A549 (cell line): ENCODE measurements around the gene POU4F3. TPM values are rescaled to one million over a fixed set of nuclear protein-coding genes. Genes with fewer than 3 reads are reported as not detected.

Source experiments
- ATAC-seq, 2 experiments: fragments of 200-7000 bp in 1 of 2; fragments of >200 bp in 1 of 2; cut with Nextera tagmentation in 1 of 2; cut with Tn5 transposase in 1 of 2; 3 replicates each; pipeline versions ENCODE4 v1.8.0 to v1.9.1; 2018 to 2020; ENCODE audit warnings: mild to moderate bottlenecking in 1 of 2, moderate library complexity in 1 of 2
- CTCF ChIA-PET: fragments of 300-600 bp; sonication (Branson Sonifier 250); formaldehyde crosslinking; extraction: SDS; loops from one replicate; lab custom pipeline; 2021; ENCODE audit warnings: antibody characterized with exemption, inconsistent platforms; lab: Yijun Ruan, JAX
- POLR2A ChIA-PET: fragments of 350-600 bp; formaldehyde crosslinking; extraction: SDS; loops from one replicate; lab custom pipeline; 2021; ENCODE audit warnings: antibody characterized with exemption, inconsistent platforms; lab: Yijun Ruan, JAX
- DNase-seq, 2 experiments: peaks; one replicate each; pipeline versions ENCODE4 v3.0.0 to v3.0.0-alpha.2; 2011 to 2016; ENCODE audit warnings: low read depth in 1 of 2, low spot score in 1 of 2
- FAIRE-seq: peaks from 2 replicates; lab custom pipeline; 2011; peaks lifted over from hg19 to GRCh38; lab: Jason Lieb, UNC
- H3K27ac ChIP-seq, 2 experiments: fragments of >200 bp; sonication (Bioruptor Twin); formaldehyde crosslinking; 3 replicates each; pipeline ENCODE4 v1.5.1; 2016 to 2017
- H3K4me1 ChIP-seq: fragments of >200 bp; sonication (Bioruptor Twin); formaldehyde crosslinking; 3 replicates; pipeline ENCODE4 v1.6.1; 2016
- H3K4me2 ChIP-seq: fragments of >200 bp; sonication (Bioruptor Twin); formaldehyde crosslinking; 3 replicates; pipeline ENCODE4 v1.6.1; 2016
- H3K4me3 ChIP-seq: fragments of >200 bp; sonication (Bioruptor Twin); formaldehyde crosslinking; 3 replicates; pipeline ENCODE4 v1.5.1; 2016
- H3K9me3 ChIP-seq: fragments of >200 bp; sonication (Bioruptor Twin); formaldehyde crosslinking; 3 replicates; pipeline ENCODE4 v1.6.1; 2016
- BCL3 ChIP-seq: fragments of >200 bp; sonication (Bioruptor Twin); formaldehyde crosslinking; IDR thresholded peaks from 3 replicates; pipeline ENCODE4 v1.6.1; 2016
- E2F6 ChIP-seq: IDR thresholded peaks from 2 replicates; pipeline ENCODE4 v1.6.1; 2012; ENCODE audit warnings: low read depth, borderline replicate concordance
- EHF ChIP-seq: fragments of 250-450 bp; sonication (Bioruptor Pico); IDR thresholded peaks from 2 replicates; pipeline ENCODE4 v1.5.0; 2020; ENCODE audit warnings: mild to moderate bottlenecking
- EHMT2 ChIP-seq: fragments of 200-600 bp; sonication (generic); IDR thresholded peaks from 2 replicates; pipeline ENCODE4 v1.6.1; 2016; ENCODE audit warnings: antibody characterized with exemption, low read depth, mild to moderate bottlenecking, moderate library complexity
- EP300 ChIP-seq, 2 experiments: fragments of >200 bp; sonication (Bioruptor Twin); formaldehyde crosslinking; IDR thresholded peaks; 2 replicates in 1 of 2; 3 replicates in 1 of 2; pipeline ENCODE4 v1.6.1; 2016 to 2017
- FOSB ChIP-seq: fragments of 250-450 bp; sonication (Bioruptor Pico); IDR thresholded peaks from 2 replicates; pipeline ENCODE4 v1.5.0; 2020; ENCODE audit warnings: mild to moderate bottlenecking, moderate library complexity
- GATA3 ChIP-seq: IDR thresholded peaks from 2 replicates; pipeline ENCODE4 v1.6.1; 2012; ENCODE audit warnings: borderline replicate concordance
- HES2 ChIP-seq: fragments of >200 bp; sonication (Bioruptor Twin); formaldehyde crosslinking; IDR thresholded peaks from 2 replicates; pipeline ENCODE4 v1.6.1; 2016
- NPAS2 ChIP-seq: fragments of 250-450 bp; sonication (Bioruptor Pico); IDR thresholded peaks from 2 replicates; pipeline ENCODE4 v1.8.0; 2022; ENCODE audit warnings: mild to moderate bottlenecking, moderate library complexity, borderline replicate concordance
- NR3C1 ChIP-seq: fragments of >200 bp; sonication (Bioruptor Twin); formaldehyde crosslinking; IDR thresholded peaks from 3 replicates; pipeline ENCODE4 v1.6.1; 2017
- PBX3 ChIP-seq: IDR thresholded peaks from 2 replicates; pipeline ENCODE4 v1.6.1; 2012
- POLR2AphosphoS2 ChIP-seq: conservative IDR thresholded peaks from 2 replicates; pipeline ENCODE4 v1.6.1; 2012; ENCODE audit warnings: low read length, improper control_type of control experiment, inconsistent platforms
- RARB ChIP-seq: fragments of 250-450 bp; sonication (Bioruptor Pico); IDR thresholded peaks from 2 replicates; pipeline ENCODE4 v1.8.0; 2021; ENCODE audit warnings: mild to moderate bottlenecking, moderate library complexity
- REST ChIP-seq: fragments of 200-600 bp; sonication (generic); IDR thresholded peaks from 2 replicates; pipeline ENCODE4 v1.6.1; 2016; ENCODE audit warnings: antibody characterized with exemption, mild to moderate bottlenecking, moderate library complexity
- RFX5 ChIP-seq: fragments of 450-650 bp; IDR thresholded peaks from 2 replicates; pipeline ENCODE4 v1.7.1; 2014; ENCODE audit warnings: antibody characterized with exemption, mild to moderate bottlenecking, moderate library complexity
- TFCP2L1 ChIP-seq: fragments of 250-450 bp; sonication (Bioruptor Pico); IDR thresholded peaks from 2 replicates; pipeline ENCODE4 v1.5.0; 2021; ENCODE audit warnings: mild to moderate bottlenecking
- ZNF302 ChIP-seq: fragments of 250-450 bp; sonication (Bioruptor Pico); IDR thresholded peaks from 2 replicates; pipeline ENCODE4 v1.9.0; 2021; ENCODE audit warnings: inconsistent platforms, mild to moderate bottlenecking, moderate library complexity
- WGBS: methylation state at CpG from one replicate; pipeline ENCODE4 v1.1.6; 2017; ENCODE audit errors: missing lambda C conversion rate; 5-methylcytosine and 5-hydroxymethylcytosine counted together
- polyA plus RNA-seq, 4 experiments: library from polyadenylated mRNA; depleted of rRNA in 3 of 4; stranded (reverse); fragments of >200 nt; fragmentation: RNase III in 1 of 4; extraction: RNeasy Plus Mini Kit Qiagen cat#74134 plus additional on column Dnase treatment in 1 of 4; gene quantifications; 2 replicates in 3 of 4; 3 replicates in 1 of 4; pipeline ENCODE4 v1.2.3, GENCODE V29; 2011 to 2017
- TF ChIP-seq, protein P1 (sequence below): fragments of 250-450 bp; sonication (Bioruptor Pico); IDR thresholded peaks from 2 replicates; pipeline ENCODE4 v1.5.0; 2021; ENCODE audit warnings: mild to moderate bottlenecking, moderate library complexity, borderline replicate concordance

The POU4F3 gene
- polyA plus RNA-seq, 2 of the 4 experiments (the other 2 are of a cell fraction): 0.08 to 0.10 TPM

GRCh38 chr5:146341854-146342253, 3.2 kb downstream of the POU4F3 start:
- Histone ChIP-seq H3K4me3 (no peak overlapping the region), H3K4me1 (no peaks in the 10 kb centered on the region), H3K27ac (no peak overlapping the region), H3K9me3 (no peaks in the 10 kb centered on the region), H3K4me2 (no peak overlapping the region)
- POLR2A ChIA-PET: no interaction called here
- TF ChIP-seq E2F6: no peak
- no peak for TF ChIP-seq TFCP2L1 (CRISPR knock-in tag)
- TF ChIP-seq RFX5: no peak
- no peak for TF ChIP-seq BCL3
- TF ChIP-seq EHMT2: no peak
- TF ChIP-seq NR3C1: no peak
- no peak for TF ChIP-seq REST
- no peak for TF ChIP-seq EHF
- TF ChIP-seq ZNF302 (CRISPR knock-in tag): no peak
- no peak for TF ChIP-seq NPAS2 (CRISPR knock-in tag)
- TF ChIP-seq GATA3: no peak
- no peak for TF ChIP-seq POLR2AphosphoS2
- DNase-seq: no peak
- CTCF ChIA-PET: no interaction called here
- WGBS: 29% methylated on average over 6 of the region's 6 CpGs
- no peak for ATAC-seq
- no peak for FAIRE-seq

DNA sequence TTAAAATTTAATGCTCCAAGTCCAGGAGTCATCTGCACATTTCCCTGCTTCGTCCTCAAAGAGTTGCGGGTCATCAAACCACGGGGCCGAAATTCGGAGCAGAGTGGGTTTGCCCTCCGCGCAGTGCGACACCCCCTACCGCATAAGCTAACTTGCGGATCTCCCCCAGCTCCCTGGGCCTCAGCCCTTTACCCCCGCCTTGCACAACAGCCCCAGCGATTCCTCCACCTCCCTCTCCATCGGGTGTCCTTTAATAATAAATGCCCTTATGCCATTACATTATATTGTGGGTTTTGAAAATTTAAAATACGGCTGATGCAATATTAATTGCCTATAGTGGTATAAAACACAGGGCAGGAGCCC, 3.9 kb downstream of the POU4F3 start:
- no peak overlapping the region for H3K27ac ChIP-seq
- no peak for FAIRE-seq
- no peak for ATAC-seq
- no peak for DNase-seq
- 53% methylated on average over 14 of the region's 14 CpGs for WGBS
- POLR2A ChIA-PET: no interaction called here
- H3K4me2 ChIP-seq: no peak overlapping the region
- TF ChIP-seq POLR2AphosphoS2 (no peak), REST (no peak), GATA3 (no peak), FOSB (CRISPR knock-in tag) (no peak), RARB (no peak), EP300 (IDR thresholded peaks at IDR 0.05) (no peak), NPAS2 (CRISPR knock-in tag) (no peak), PBX3 (no peak), HES2 (no peak)
- TF ChIP-seq, protein P1, sequence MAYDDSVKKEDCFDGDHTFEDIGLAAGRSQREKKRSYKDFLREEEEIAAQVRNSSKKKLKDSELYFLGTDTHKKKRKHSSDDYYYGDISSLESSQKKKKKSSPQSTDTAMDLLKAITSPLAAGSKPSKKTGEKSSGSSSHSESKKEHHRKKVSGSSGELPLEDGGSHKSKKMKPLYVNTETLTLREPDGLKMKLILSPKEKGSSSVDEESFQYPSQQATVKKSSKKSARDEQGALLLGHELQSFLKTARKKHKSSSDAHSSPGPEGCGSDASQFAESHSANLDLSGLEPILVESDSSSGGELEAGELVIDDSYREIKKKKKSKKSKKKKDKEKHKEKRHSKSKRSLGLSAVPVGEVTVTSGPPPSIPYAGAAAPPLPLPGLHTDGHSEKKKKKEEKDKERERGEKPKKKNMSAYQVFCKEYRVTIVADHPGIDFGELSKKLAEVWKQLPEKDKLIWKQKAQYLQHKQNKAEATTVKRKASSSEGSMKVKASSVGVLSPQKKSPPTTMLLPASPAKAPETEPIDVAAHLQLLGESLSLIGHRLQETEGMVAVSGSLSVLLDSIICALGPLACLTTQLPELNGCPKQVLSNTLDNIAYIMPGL (CRISPR knock-in tag): no peak
- H3K9me3 ChIP-seq: no peaks in the 10 kb centered on the region
- no peak overlapping the region for H3K4me3 ChIP-seq
- no peaks in the 10 kb centered on the region for H3K4me1 ChIP-seq
- CTCF ChIA-PET: no interaction called here
